ENCODE results near the gene SRRM4.
"Not testable (repeated sequence)": the region's sequence is repeated elsewhere in the genome, so short reads cannot be mapped to it uniquely, and the experiment has no call there.

SRRM4 gene

GRCh38 chr12:118982984-118983761 is 1.8 kb downstream of the SRRM4 start:
- H3K4me3 ChIP-seq (ENCODE audit: low read length) = no peak overlapping the region
- no peaks in the 10 kb centered on the region for H3K9me3 ChIP-seq (ENCODE audit: control insufficient read depth, low read length)
- no peaks in the 10 kb centered on the region for H3K4me1 ChIP-seq (ENCODE audit: control insufficient read depth, insufficient read depth, low read length)
- H3K27me3 ChIP-seq (ENCODE audit: control insufficient read depth, insufficient read depth, low read length) = peaks cover 24% of the 10 kb centered on the region
- H3K9ac ChIP-seq (ENCODE audit: low read length) = no peak overlapping the region
- H3K36me3 ChIP-seq (ENCODE audit: control insufficient read depth, insufficient read depth, low read length) = no peaks in the 10 kb centered on the region

GRCh38 chr12:118984161-118984943 is 3.0 kb downstream of the SRRM4 start:
- Histone ChIP-seq H3K4me3 (ENCODE audit: low read length) (no peak overlapping the region), H3K27me3 (ENCODE audit: control insufficient read depth, insufficient read depth, low read length) (peaks cover 24% of the 10 kb centered on the region), H3K9ac (ENCODE audit: low read length) (no peak overlapping the region), H3K36me3 (ENCODE audit: control insufficient read depth, insufficient read depth, low read length) (no peaks in the 10 kb centered on the region), H3K4me1 (ENCODE audit: control insufficient read depth, insufficient read depth, low read length) (no peaks in the 10 kb centered on the region), H3K9me3 (ENCODE audit: control insufficient read depth, low read length) (no peaks in the 10 kb centered on the region)

DNA sequence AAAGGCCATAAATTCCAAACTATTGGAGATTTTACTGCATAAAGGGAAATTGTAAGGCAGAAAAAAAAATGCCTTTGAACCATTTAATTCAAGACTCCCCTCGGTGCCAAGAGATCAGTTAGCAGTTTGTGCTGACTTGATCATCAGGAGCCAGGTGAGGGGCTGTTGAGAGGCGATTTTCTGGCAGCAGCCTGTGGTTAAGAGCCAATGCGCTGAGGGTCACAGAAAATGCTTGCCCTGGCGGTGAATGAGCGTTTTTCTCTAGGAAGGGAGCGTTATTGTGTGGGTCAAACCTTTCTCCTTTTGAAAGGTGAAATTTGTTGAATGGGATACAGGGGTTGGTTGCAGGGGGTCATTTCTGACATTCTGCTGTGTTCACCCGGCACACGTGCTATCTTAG is 4.7 kb downstream of the SRRM4 start:
- Histone ChIP-seq H3K27me3 (ENCODE audit: control insufficient read depth, insufficient read depth, low read length) (peaks cover 16% of the 10 kb centered on the region), H3K4me3 (ENCODE audit: low read length) (no peak overlapping the region)

GRCh38 chr12:118999107-118999506 is 17.8 kb downstream of the SRRM4 start:
- no peaks in the 10 kb centered on the region for H3K9me3 ChIP-seq (ENCODE audit: control insufficient read depth, low read length)

More for the DNA sequence above, 4.7 kb downstream of the SRRM4 start:
- H3K9ac ChIP-seq (ENCODE audit: low read length) = no peak overlapping the region
- no peaks in the 10 kb centered on the region for H3K36me3 ChIP-seq (ENCODE audit: control insufficient read depth, insufficient read depth, low read length)
- H3K4me1 ChIP-seq (ENCODE audit: control insufficient read depth, insufficient read depth, low read length) = no peaks in the 10 kb centered on the region
- H3K9me3 ChIP-seq (ENCODE audit: control insufficient read depth, low read length) = no peaks in the 10 kb centered on the region

DNA sequence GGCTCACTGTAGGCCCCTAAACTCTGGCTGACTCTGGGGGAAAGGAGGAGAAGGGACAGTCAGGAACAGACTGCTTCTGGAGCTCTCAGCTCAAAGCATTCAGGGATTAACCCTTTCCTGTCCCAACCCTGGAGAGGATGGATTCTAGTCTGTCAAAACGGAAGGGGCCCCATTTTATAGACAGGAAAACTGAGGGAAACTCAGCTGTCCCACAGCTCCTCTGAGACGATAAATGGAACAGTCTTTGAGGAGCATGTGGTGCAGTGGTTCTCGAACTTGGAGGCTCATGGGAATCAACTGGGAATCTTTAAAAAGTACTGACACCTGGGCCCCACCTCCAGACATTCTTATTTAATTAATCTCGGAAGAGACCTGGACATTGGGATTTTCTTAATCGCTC is 23.7 kb downstream of the SRRM4 start:
- Histone ChIP-seq H3K27me3 (ENCODE audit: control insufficient read depth, insufficient read depth, low read length) (peaks cover 8% of the 10 kb centered on the region), H3K36me3 (ENCODE audit: control insufficient read depth, insufficient read depth, low read length) (no peaks in the 10 kb centered on the region), H3K4me1 (ENCODE audit: control insufficient read depth, insufficient read depth, low read length) (no peaks in the 10 kb centered on the region), H3K9me3 (ENCODE audit: control insufficient read depth, low read length) (no peaks in the 10 kb centered on the region), H3K4me3 (ENCODE audit: low read length) (no peak overlapping the region), H3K9ac (ENCODE audit: low read length) (no peak overlapping the region)

More at GRCh38 chr12:118999107-118999506, 17.8 kb downstream of the SRRM4 start:
- Histone ChIP-seq H3K36me3 (ENCODE audit: control insufficient read depth, insufficient read depth, low read length) (no peaks in the 10 kb centered on the region), H3K9ac (ENCODE audit: low read length) (no peak overlapping the region), H3K4me3 (ENCODE audit: low read length) (no peak overlapping the region), H3K27me3 (ENCODE audit: control insufficient read depth, insufficient read depth, low read length) (no peaks in the 10 kb centered on the region), H3K4me1 (ENCODE audit: control insufficient read depth, insufficient read depth, low read length) (no peaks in the 10 kb centered on the region)

GRCh38 chr12:119005913-119006312 is 24.6 kb downstream of the SRRM4 start:
- Histone ChIP-seq H3K27me3 (ENCODE audit: control insufficient read depth, insufficient read depth, low read length) (peaks cover 8% of the 10 kb centered on the region), H3K9me3 (ENCODE audit: control insufficient read depth, low read length) (no peaks in the 10 kb centered on the region), H3K4me1 (ENCODE audit: control insufficient read depth, insufficient read depth, low read length) (no peaks in the 10 kb centered on the region), H3K36me3 (ENCODE audit: control insufficient read depth, insufficient read depth, low read length) (no peaks in the 10 kb centered on the region), H3K9ac (ENCODE audit: low read length) (no peak overlapping the region), H3K4me3 (ENCODE audit: low read length) (no peak overlapping the region)

DNA sequence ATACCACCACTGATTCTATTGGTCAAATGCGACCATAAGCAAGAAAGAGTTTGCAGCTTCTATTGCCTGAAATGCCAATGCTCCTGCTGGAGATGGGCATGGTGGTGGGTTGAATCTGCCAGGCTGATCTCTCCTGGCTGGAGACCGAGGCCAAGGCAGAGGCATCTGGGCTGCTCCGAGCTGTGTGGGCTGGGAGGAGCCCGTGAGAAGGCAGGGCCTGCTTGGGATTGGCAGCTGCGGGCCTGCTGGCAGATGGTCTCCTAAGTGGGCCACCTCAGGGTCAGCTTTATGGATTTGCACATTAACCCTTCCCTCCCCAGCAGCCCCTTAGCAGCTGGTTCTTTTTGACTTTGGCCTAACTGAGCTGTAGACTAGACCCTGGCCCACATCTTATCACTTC is 25.4 kb downstream of the SRRM4 start:
- Histone ChIP-seq H3K36me3 (ENCODE audit: control insufficient read depth, insufficient read depth, low read length) (no peaks in the 10 kb centered on the region), H3K27me3 (ENCODE audit: control insufficient read depth, insufficient read depth, low read length) (peaks cover 8% of the 10 kb centered on the region), H3K9me3 (ENCODE audit: control insufficient read depth, low read length) (no peaks in the 10 kb centered on the region), H3K4me3 (ENCODE audit: low read length) (no peak overlapping the region), H3K9ac (ENCODE audit: low read length) (no peak overlapping the region), H3K4me1 (ENCODE audit: control insufficient read depth, insufficient read depth, low read length) (no peaks in the 10 kb centered on the region)

DNA sequence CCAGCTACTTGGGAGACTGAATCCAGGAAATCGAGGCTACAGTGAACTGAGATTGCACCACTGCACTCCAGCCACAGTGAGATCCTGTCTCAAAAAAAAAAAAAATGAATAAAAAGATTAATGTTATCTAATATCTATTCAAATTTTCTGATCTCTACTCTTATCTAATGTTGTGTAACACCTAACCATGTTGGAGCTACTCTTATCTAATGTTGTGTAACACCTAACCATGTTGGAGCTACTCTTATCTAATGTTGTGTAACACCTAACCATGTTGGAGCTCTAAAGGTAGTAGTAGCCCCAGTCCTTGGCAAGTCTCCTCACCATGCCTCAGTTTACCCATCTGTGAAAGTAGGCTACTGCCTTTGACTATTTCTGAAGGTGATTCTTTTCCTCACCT is 26.9 kb downstream of the SRRM4 start:
- not testable (repeated sequence) for H3K4me1 ChIP-seq (ENCODE audit: control insufficient read depth, insufficient read depth, low read length); H3K9ac ChIP-seq (ENCODE audit: low read length); H3K36me3 ChIP-seq (ENCODE audit: control insufficient read depth, insufficient read depth, low read length); H3K27me3 ChIP-seq (ENCODE audit: control insufficient read depth, insufficient read depth, low read length); H3K9me3 ChIP-seq (ENCODE audit: control insufficient read depth, low read length); H3K4me3 ChIP-seq (ENCODE audit: low read length)

GRCh38 chr12:119008691-119009221 is 27.4 kb downstream of the SRRM4 start:
- H3K9me3 ChIP-seq (ENCODE audit: control insufficient read depth, low read length) = no peaks in the 10 kb centered on the region
- no peak overlapping the region for H3K4me3 ChIP-seq (ENCODE audit: low read length)
- no peaks in the 10 kb centered on the region for H3K36me3 ChIP-seq (ENCODE audit: control insufficient read depth, insufficient read depth, low read length)
- no peaks in the 10 kb centered on the region for H3K4me1 ChIP-seq (ENCODE audit: control insufficient read depth, insufficient read depth, low read length)
- no peak overlapping the region for H3K9ac ChIP-seq (ENCODE audit: low read length)
- peaks cover 8% of the 10 kb centered on the region for H3K27me3 ChIP-seq (ENCODE audit: control insufficient read depth, insufficient read depth, low read length)

GRCh38 chr12:119011231-119011630 is 29.9 kb downstream of the SRRM4 start:
- no peak overlapping the region for H3K9ac ChIP-seq (ENCODE audit: low read length)
- no peaks in the 10 kb centered on the region for H3K9me3 ChIP-seq (ENCODE audit: control insufficient read depth, low read length)
- H3K36me3 ChIP-seq (ENCODE audit: control insufficient read depth, insufficient read depth, low read length) = no peaks in the 10 kb centered on the region
- H3K4me1 ChIP-seq (ENCODE audit: control insufficient read depth, insufficient read depth, low read length) = no peaks in the 10 kb centered on the region
- H3K4me3 ChIP-seq (ENCODE audit: low read length) = no peak overlapping the region
- H3K27me3 ChIP-seq (ENCODE audit: control insufficient read depth, insufficient read depth, low read length) = peaks cover 8% of the 10 kb centered on the region

DNA sequence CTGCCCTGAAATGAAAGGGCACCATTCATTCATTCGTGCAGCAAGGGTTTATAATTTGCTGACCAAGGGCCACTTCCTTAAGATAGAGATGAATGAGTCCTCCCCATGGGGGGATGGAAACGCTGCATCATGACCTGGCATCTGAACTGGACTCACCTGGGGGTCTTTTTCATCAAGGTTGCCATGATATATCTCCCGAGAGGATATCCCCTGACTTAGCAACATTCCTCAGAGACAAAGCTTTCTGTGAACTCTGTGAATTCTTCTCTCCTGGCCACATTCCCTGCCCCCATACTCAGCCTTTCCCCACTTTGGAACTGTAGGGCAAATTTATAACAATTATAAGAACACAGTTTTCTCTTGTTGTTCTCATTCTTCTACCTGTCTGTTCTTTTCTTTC is 30.8 kb downstream of the SRRM4 start:
- H3K4me1 ChIP-seq (ENCODE audit: control insufficient read depth, insufficient read depth, low read length) = no peaks in the 10 kb centered on the region
- H3K9ac ChIP-seq (ENCODE audit: low read length) = no peak overlapping the region
- peaks cover 8% of the 10 kb centered on the region for H3K27me3 ChIP-seq (ENCODE audit: control insufficient read depth, insufficient read depth, low read length)
- H3K4me3 ChIP-seq (ENCODE audit: low read length) = no peak overlapping the region
- H3K9me3 ChIP-seq (ENCODE audit: control insufficient read depth, low read length) = no peaks in the 10 kb centered on the region
- H3K36me3 ChIP-seq (ENCODE audit: control insufficient read depth, insufficient read depth, low read length) = no peaks in the 10 kb centered on the region

DNA sequence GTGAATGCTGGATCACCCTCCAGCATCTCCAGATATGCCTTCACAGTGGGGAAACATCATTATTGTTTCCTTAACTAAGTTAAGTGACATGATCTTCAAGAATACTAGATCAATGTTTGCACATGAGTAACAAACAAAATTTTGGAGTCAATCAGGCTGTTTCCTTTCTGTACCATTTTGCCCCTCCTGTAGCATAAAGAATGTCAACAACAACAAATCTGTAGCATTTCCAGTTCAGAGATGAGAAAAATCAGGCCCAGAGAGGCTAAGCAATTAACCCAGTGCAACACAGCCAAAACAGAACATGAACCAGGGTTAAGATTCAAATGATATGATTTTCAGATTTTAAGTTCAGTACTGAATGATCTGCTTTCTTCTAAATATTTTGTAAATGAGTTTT is 31.7 kb downstream of the SRRM4 start:
- no peak overlapping the region for H3K9ac ChIP-seq (ENCODE audit: low read length)
- no peak overlapping the region for H3K4me3 ChIP-seq (ENCODE audit: low read length)
- H3K4me1 ChIP-seq (ENCODE audit: control insufficient read depth, insufficient read depth, low read length) = no peaks in the 10 kb centered on the region
- no peaks in the 10 kb centered on the region for H3K9me3 ChIP-seq (ENCODE audit: control insufficient read depth, low read length)
- peaks cover 8% of the 10 kb centered on the region for H3K27me3 ChIP-seq (ENCODE audit: control insufficient read depth, insufficient read depth, low read length)
- no peaks in the 10 kb centered on the region for H3K36me3 ChIP-seq (ENCODE audit: control insufficient read depth, insufficient read depth, low read length)

Data from mucosa of stomach (tissue), 1 donor.